ENCODE data around the gene CXCL14. TPM values are rescaled to one million over a fixed set of nuclear protein-coding genes. Genes with fewer than 3 reads are reported as not detected.

Gene CXCL14, protein sequence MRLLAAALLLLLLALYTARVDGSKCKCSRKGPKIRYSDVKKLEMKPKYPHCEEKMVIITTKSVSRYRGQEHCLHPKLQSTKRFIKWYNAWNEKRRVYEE
- not detected in 2 replicates for total RNA-seq

DNA sequence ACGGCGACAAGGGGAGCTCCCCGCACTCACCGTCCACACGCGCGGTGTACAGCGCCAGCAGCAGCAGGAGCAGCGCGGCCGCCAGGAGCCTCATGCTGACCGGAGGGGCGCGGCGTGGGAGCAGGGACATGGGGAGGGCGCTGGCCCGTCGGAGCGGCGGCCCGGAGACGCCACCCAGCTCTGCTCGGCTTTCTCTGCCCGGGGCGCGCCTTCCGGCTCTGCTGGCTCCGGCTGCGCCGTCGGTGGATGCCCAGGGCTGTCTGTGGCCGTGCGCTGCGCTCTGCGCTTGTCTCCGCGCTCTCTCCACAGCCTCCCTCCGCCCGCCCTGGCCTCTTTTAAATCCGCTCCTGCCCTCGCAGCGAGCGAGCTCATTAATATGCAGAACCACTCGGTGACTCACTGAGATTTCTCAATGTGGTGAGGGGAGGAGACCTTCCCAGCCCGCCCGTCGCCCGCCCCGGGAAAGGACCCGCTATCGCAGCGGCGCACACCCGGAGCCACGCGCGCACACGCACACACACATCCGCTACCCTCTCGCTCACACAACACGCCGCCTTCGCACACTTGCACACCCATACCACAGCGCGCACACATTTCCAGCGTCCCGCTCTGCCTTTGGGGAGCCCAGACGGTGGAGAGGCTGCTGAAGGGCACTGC, at the start of gene CXCL14:
TSS of gene CXCL14 (minus strand) at position 307 of the 657 bp plus-strand sequence. CDS start at position 94, 213 bp downstream.

DNA sequence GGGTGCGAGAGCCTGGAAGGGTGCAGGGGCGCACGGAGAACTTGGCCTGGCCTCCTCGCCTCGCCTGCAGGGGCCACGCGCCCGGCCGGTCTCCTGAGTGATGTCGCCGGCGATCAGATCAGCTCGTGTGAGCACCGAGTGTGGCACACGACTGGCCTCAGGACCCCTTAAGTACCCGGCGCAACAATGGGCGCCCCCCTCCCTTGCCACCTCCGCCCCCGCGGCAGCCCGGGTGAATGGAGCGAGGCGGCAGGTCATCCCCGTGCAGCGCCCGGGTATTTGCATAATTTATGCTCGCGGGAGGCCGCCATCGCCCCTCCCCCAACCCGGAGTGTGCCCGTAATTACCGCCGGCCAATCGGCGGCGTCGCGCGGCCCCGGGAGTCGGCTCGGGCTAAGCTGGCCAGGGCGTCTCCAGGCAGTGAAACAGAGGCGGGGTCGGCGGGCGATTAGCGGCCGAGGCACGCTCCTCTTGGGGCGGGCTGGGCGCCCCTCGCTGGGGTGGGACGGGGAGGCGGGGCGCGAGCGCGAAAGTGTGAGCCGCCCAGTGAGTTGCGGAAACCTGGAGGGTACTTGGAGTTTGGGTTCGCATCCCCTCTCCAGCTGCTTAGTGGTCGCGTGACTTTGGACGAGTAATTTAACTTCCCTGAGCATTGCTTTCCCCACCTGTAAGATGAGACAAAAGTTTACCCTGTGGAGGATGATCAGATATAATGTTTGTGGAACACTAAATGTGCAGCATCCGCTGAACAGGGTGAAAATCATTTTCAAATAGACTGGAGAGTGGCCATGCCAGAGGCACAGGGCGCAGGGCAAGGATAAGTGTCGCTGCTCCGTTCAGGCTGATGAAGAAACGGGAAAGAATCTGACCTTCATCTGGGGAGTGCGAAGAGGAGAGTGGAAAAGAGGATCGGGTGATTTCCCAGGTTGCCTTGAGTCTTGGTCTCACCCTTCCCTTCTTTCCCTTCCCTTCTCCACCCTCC, 42.7 kb downstream of the CXCL14 start, which contains the start of gene NEUROG1:
TSS of gene NEUROG1 (minus strand) at position 145 of the 982 bp plus-strand sequence. CDS start 274 bp downstream, outside the sequence.

Other genes starting within 250 kb of the CXCL14 start
- gene MACROH2A1, start 179.8 kb downstream of the CXCL14 start, total RNA-seq, result 157 and 162 TPM in 2 replicates
- not detected in 2 replicates for gene DCANP1, start 131.6 kb downstream of the CXCL14 start, total RNA-seq
- gene TIFAB, start 126.6 kb downstream of the CXCL14 start, total RNA-seq, result not detected in 2 replicates
- not detected in 2 replicates for gene NEUROG1, start 43.0 kb downstream of the CXCL14 start, total RNA-seq